HepG2 (cell line): ENCODE data around the gene TUBB4B.

Experiments
- EP300 ChIP-seq, 3 experiments: sonication (generic) in 1 of 3; formaldehyde crosslinking in 1 of 3; IDR thresholded peaks; 2 replicates each; pipeline versions ENCODE4 v1.5.1 to v1.6.1; 2011 to 2020; ENCODE audit warnings: low read depth in 2 of 3, low read length in 2 of 3, borderline replicate concordance in 1 of 3, improper control_type of control experiment in 1 of 3, mild to moderate bottlenecking in 1 of 3, missing genetic modification reagents in 1 of 3, moderate library complexity in 1 of 3
- PAWR ChIP-seq: sonication (generic); formaldehyde crosslinking; IDR thresholded peaks from 2 replicates; pipeline ENCODE4 v1.4.0; 2020; ENCODE audit warnings: missing genetic modification reagents, mild to moderate bottlenecking, borderline replicate concordance
- PHF20 ChIP-seq: sonication (generic); formaldehyde crosslinking; IDR thresholded peaks from 2 replicates; pipeline ENCODE4 v1.5.0; 2020; ENCODE audit warnings: mild to moderate bottlenecking, missing genetic modification reagents
- POLR2AphosphoS2 ChIP-seq: IDR thresholded peaks from 2 replicates; pipeline ENCODE4 v1.6.1; 2011; ENCODE audit warnings: low read depth, low read length, improper control_type of control experiment
- SETDB1 ChIP-seq: sonication (generic); formaldehyde crosslinking; IDR thresholded peaks from 2 replicates; pipeline ENCODE4 v1.5.1; 2020; ENCODE audit warnings: missing genetic modification reagents, mild to moderate bottlenecking, borderline replicate concordance
- SRSF4 ChIP-seq: fragments of 200-400 bp; formaldehyde crosslinking; IDR thresholded peaks from one replicate; pipeline ENCODE4 v1.6.1; 2018; ENCODE audit warnings: mild to moderate bottlenecking, low read depth, low read length, moderate library complexity; ENCODE audit not compliant: poor library complexity, severe bottlenecking
- SUZ12 ChIP-seq: fragments of 150-350 bp; IDR thresholded peaks from 2 replicates; pipeline ENCODE4 v1.6.1; 2014; ENCODE audit warnings: low read depth, low read length
- ZNF558 ChIP-seq: sonication (generic); formaldehyde crosslinking; IDR thresholded peaks from 2 replicates; pipeline ENCODE4 v1.9.0; 2022; ENCODE audit warnings: mild to moderate bottlenecking, missing genetic modification reagents, borderline replicate concordance
- ZNF703 ChIP-seq: sonication (generic); formaldehyde crosslinking; IDR thresholded peaks from 2 replicates; pipeline ENCODE4 v1.5.1; 2020; ENCODE audit warnings: missing genetic modification reagents, mild to moderate bottlenecking, moderate library complexity, borderline replicate concordance
- ZSCAN29 ChIP-seq: sonication (generic); formaldehyde crosslinking; conservative IDR thresholded peaks from 2 replicates; pipeline ENCODE4 v1.4.0; 2020; ENCODE audit warnings: mild to moderate bottlenecking, missing genetic modification reagents
- TF ChIP-seq, protein P1 (sequence below): sonication (generic); formaldehyde crosslinking; IDR thresholded peaks from 2 replicates; pipeline ENCODE4 v1.5.0; 2020; ENCODE audit warnings: mild to moderate bottlenecking, missing genetic modification reagents, moderate library complexity

DNA sequence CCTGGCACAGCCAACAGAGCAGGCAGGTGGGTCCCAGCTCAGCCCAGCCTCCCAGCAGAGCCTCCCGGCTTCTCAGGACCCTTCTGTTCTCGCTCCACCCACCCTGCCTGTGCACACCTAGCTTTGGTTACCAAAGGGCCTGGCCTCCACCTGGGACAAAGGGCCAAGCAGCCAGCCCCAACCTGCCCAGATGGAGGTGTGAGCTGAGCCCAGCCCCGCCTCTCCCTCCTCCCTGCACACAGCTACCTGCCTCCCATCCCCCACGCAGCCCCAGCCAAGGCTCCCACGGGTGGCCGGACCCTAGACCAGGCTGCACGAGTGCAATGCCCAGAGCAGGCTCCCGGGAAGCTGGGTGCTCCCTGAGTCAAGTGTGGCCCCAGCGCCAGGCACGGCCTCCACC lies 46.2 kb upstream of the TUBB4B start:
- no peak for TF ChIP-seq PAWR
- TF ChIP-seq, protein P1, sequence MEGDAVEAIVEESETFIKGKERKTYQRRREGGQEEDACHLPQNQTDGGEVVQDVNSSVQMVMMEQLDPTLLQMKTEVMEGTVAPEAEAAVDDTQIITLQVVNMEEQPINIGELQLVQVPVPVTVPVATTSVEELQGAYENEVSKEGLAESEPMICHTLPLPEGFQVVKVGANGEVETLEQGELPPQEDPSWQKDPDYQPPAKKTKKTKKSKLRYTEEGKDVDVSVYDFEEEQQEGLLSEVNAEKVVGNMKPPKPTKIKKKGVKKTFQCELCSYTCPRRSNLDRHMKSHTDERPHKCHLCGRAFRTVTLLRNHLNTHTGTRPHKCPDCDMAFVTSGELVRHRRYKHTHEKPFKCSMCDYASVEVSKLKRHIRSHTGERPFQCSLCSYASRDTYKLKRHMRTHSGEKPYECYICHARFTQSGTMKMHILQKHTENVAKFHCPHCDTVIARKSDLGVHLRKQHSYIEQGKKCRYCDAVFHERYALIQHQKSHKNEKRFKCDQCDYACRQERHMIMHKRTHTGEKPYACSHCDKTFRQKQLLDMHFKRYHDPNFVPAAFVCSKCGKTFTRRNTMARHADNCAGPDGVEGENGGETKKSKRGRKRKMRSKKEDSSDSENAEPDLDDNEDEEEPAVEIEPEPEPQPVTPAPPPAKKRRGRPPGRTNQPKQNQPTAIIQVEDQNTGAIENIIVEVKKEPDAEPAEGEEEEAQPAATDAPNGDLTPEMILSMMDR, result no peak
- no peak for TF ChIP-seq SETDB1
- no peak for TF ChIP-seq EP300 (IDR thresholded peaks at IDR 0.05; ENCODE audit: low read depth in 2 of 2, low read length in 2 of 2)
- no peak for TF ChIP-seq EP300 (CRISPR knock-in tag; IDR thresholded peaks at IDR 0.05; ENCODE audit: borderline replicate concordance)
- TF ChIP-seq ZNF558 (CRISPR knock-in tag), result no peak
- no peak for TF ChIP-seq ZSCAN29
- TF ChIP-seq SRSF4, result no peak
- TF ChIP-seq PHF20 (CRISPR knock-in tag), result no peak
- TF ChIP-seq SUZ12, result no peak
- TF ChIP-seq POLR2AphosphoS2, result no peak
- TF ChIP-seq ZNF703, result no peak
